ENCODE results near the gene RPS6KA5. TPM values are rescaled to one million over a fixed set of nuclear protein-coding genes. Genes with fewer than 3 reads are reported as not detected.
"Not testable (repeated sequence)": the region's sequence is repeated elsewhere in the genome, so short reads cannot be mapped to it uniquely, and the experiment has no call there.

Gene RPS6KA5
- total RNA-seq, 1 experiment from 2014 or later: 2.2 TPM

DNA sequence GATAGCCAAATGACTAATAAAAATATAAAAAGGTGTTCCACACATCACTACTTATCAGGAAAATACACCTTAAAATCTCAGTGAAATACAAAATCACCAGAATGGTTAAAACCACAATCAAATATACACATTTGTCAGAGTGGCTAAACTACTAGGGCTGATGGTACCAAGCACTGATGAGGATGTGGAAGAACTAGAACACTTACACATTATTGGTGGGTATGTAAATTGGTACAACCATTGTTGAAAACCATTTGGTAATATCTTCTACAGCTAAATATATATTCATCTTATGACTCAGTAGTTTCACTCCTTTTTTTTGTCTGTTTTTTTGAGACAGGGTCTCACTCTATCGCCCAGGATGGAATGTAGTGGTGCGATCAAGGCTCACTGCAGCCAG lies 195.7 kb downstream of the RPS6KA5 start:
- CTCF ChIA-PET: interaction anchor here (0.6 to 2.0 kb wide), 3 partner anchors 9 to 37 kb away, joined by 3 to 5 read pairs (median 3); no protein-coding TSS in a partner anchor
- Mint-ChIP-seq H3K27ac (ENCODE audit: low read depth, unreplicated experiment) (no peak overlapping the region), H3K4me1 (ENCODE audit: insufficient read depth, unreplicated experiment) (no peaks in the 10 kb centered on the region), H3K9me3 (ENCODE audit: unreplicated experiment) (no peaks in the 10 kb centered on the region), H3K36me3 (ENCODE audit: insufficient read depth, unreplicated experiment) (no peaks in the 10 kb centered on the region), H3K4me3 (ENCODE audit: unreplicated experiment) (no peak overlapping the region), H3K27me3 (ENCODE audit: insufficient read depth, unreplicated experiment) (no peaks in the 10 kb centered on the region)
- intact Hi-C loops (cut with micrococcal nuclease): no loop called here
- TF ChIP-seq, protein P1, sequence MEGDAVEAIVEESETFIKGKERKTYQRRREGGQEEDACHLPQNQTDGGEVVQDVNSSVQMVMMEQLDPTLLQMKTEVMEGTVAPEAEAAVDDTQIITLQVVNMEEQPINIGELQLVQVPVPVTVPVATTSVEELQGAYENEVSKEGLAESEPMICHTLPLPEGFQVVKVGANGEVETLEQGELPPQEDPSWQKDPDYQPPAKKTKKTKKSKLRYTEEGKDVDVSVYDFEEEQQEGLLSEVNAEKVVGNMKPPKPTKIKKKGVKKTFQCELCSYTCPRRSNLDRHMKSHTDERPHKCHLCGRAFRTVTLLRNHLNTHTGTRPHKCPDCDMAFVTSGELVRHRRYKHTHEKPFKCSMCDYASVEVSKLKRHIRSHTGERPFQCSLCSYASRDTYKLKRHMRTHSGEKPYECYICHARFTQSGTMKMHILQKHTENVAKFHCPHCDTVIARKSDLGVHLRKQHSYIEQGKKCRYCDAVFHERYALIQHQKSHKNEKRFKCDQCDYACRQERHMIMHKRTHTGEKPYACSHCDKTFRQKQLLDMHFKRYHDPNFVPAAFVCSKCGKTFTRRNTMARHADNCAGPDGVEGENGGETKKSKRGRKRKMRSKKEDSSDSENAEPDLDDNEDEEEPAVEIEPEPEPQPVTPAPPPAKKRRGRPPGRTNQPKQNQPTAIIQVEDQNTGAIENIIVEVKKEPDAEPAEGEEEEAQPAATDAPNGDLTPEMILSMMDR (IDR thresholded peaks at IDR 0.05; ENCODE audit: unreplicated experiment): no peak
- POLR2A ChIA-PET: interaction anchor here (1.0 kb wide), 1 partner anchor 14 kb away, joined by 4 read pairs; no protein-coding TSS in a partner anchor
- DNase-seq (ENCODE audit: unreplicated experiment): no peak
- BruUV-seq (replicated peaks): no TSS peak

DNA sequence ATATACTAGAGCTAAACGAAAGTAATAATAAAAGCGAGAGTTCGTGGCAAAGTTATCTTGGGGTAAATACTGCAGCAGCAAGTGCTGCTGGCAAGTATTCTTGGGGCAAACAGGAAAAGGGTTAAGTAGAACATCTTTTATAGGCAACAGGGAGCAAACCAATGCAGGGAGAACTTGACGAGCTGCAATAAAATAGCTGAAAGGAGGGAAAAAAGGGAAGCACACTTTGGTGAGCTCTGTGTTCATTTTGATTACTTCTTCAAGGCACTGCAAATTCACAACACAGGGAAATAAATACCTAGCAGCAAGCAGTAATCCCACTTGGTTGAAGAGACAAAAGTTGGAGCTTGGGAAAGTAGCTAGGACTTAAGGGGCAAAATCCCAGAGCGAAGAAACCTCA lies 201.9 kb downstream of the RPS6KA5 start:
- intact Hi-C loops (cut with micrococcal nuclease): no loop called here
- H3K4me1 Mint-ChIP-seq (ENCODE audit: insufficient read depth, unreplicated experiment): no peaks in the 10 kb centered on the region
- H3K27ac Mint-ChIP-seq (ENCODE audit: low read depth, unreplicated experiment): no peak overlapping the region
- no peaks in the 10 kb centered on the region for H3K27me3 Mint-ChIP-seq (ENCODE audit: insufficient read depth, unreplicated experiment)
- POLR2A ChIA-PET: interaction anchor here (1.3 to 2.0 kb wide), 2 partner anchors 9 to 11 kb away, joined by 4 read pairs; no protein-coding TSS in a partner anchor
- no TSS peak for BruUV-seq (replicated peaks)
- no peaks in the 10 kb centered on the region for H3K9me3 Mint-ChIP-seq (ENCODE audit: unreplicated experiment)
- TF ChIP-seq, protein P1 (IDR thresholded peaks at IDR 0.05; ENCODE audit: unreplicated experiment): no peak
- CTCF ChIA-PET: interaction anchor here (0.6 to 0.7 kb wide), 2 partner anchors 23 to 240 kb away, joined by 3 read pairs; no protein-coding TSS in a partner anchor
- no peak overlapping the region for H3K4me3 Mint-ChIP-seq (ENCODE audit: unreplicated experiment)
- H3K36me3 Mint-ChIP-seq (ENCODE audit: insufficient read depth, unreplicated experiment): no peaks in the 10 kb centered on the region
- no peak for DNase-seq (ENCODE audit: unreplicated experiment)

DNA sequence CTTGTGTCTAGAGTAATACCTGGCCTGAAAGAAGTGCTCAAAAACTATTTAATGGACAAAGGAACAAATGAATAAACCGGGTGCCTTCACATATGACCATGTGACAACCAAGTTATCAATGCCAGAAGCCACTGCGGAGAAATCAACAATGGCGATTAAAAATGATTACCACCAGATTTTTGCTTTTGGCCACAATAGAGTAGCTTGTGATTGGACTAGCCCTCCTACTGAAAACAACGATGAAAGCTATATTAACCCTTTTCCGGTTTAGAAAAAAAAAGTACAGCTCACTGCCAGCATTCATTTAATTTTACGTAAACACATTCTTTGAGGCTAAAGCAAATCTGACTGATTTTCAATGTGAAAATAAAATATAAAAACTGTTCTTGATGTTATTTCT lies 202.6 kb downstream of the RPS6KA5 start:
- Mint-ChIP-seq H3K36me3 (ENCODE audit: insufficient read depth, unreplicated experiment) (no peaks in the 10 kb centered on the region), H3K27ac (ENCODE audit: low read depth, unreplicated experiment) (no peak overlapping the region), H3K27me3 (ENCODE audit: insufficient read depth, unreplicated experiment) (no peaks in the 10 kb centered on the region), H3K4me3 (ENCODE audit: unreplicated experiment) (no peak overlapping the region), H3K9me3 (ENCODE audit: unreplicated experiment) (no peaks in the 10 kb centered on the region), H3K4me1 (ENCODE audit: insufficient read depth, unreplicated experiment) (no peaks in the 10 kb centered on the region)
- TF ChIP-seq, protein P1 (IDR thresholded peaks at IDR 0.05; ENCODE audit: unreplicated experiment): no peak
- no peak for DNase-seq (ENCODE audit: unreplicated experiment)
- POLR2A ChIA-PET: interaction anchor here (1.3 to 2.0 kb wide), 2 partner anchors 9 to 10 kb away, joined by 4 read pairs; no protein-coding TSS in a partner anchor
- no TSS peak for BruUV-seq (replicated peaks)
- intact Hi-C loops (cut with micrococcal nuclease): no loop called here
- CTCF ChIA-PET: interaction anchor here (0.6 kb wide), 1 partner anchor 241 kb away, joined by 3 read pairs; no protein-coding TSS in a partner anchor

DNA sequence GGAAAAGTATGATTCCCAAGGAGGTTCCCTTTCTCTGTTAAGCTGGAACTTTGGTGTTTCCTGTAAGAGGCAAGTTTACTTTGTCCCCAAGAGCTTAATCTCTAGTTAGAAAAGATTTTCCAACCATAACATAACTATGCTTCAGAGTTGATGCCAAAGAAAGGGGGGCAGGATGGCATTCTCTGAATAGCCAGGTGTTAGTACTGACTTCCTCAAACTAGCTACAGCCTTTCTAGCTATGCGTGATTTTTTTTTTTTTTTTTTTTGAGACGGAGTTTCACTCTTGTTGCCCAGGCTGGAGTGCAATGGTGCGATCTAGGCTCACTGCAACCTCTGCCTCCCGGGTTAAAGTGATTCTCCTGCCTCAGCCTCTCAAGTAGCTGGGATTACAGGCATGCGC lies 204.3 kb downstream of the RPS6KA5 start:
- H3K27ac Mint-ChIP-seq (ENCODE audit: low read depth, unreplicated experiment); H3K4me3 Mint-ChIP-seq (ENCODE audit: unreplicated experiment); H3K36me3 Mint-ChIP-seq (ENCODE audit: insufficient read depth, unreplicated experiment); intact Hi-C loops (cut with micrococcal nuclease); H3K4me1 Mint-ChIP-seq (ENCODE audit: insufficient read depth, unreplicated experiment); H3K27me3 Mint-ChIP-seq (ENCODE audit: insufficient read depth, unreplicated experiment); H3K9me3 Mint-ChIP-seq (ENCODE audit: unreplicated experiment); DNase-seq (ENCODE audit: unreplicated experiment); CTCF ChIA-PET; BruUV-seq (replicated peaks); POLR2A ChIA-PET: not testable (repeated sequence)

DNA sequence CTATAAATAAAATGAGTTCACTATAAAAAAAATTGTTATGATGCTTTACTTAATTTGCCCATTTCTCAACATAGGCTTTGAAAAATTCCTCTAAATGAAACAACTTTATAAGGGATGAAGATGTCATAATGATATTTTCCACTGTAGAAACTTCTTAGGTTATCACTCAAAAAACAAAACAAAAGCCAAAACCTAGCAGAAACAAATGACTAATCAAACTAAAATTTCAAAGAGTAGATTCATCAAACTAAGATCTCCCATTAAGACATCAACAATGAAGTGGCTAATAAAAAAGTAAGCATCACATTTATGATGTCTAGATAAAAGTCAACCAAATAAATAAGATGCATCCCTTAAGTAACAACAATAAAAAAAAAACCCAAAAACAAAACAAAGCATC lies 207.3 kb downstream of the RPS6KA5 start:
- no TSS peak for BruUV-seq (replicated peaks)
- no peak overlapping the region for H3K27ac Mint-ChIP-seq (ENCODE audit: low read depth, unreplicated experiment)
- H3K36me3 Mint-ChIP-seq (ENCODE audit: insufficient read depth, unreplicated experiment): peaks cover 4% of the 10 kb centered on the region
- POLR2A ChIA-PET: no interaction called here
- intact Hi-C loops (cut with micrococcal nuclease): no loop called here
- no peak overlapping the region for H3K4me3 Mint-ChIP-seq (ENCODE audit: unreplicated experiment)
- no peaks in the 10 kb centered on the region for H3K9me3 Mint-ChIP-seq (ENCODE audit: unreplicated experiment)
- H3K4me1 Mint-ChIP-seq (ENCODE audit: insufficient read depth, unreplicated experiment): peaks cover 11% of the 10 kb centered on the region
- DNase-seq (ENCODE audit: unreplicated experiment): no peak
- CTCF ChIA-PET: no interaction called here
- TF ChIP-seq, protein P1 (IDR thresholded peaks at IDR 0.05; ENCODE audit: unreplicated experiment): no peak
- no peaks in the 10 kb centered on the region for H3K27me3 Mint-ChIP-seq (ENCODE audit: insufficient read depth, unreplicated experiment)

Measured in MCF 10A (cell line).